Stimulated activated CD8-positive, alpha-beta memory T cell treated with anti-CD3 and anti-CD28 coated beads, Interleukin-7, amount 100 ng/mL, for 4 hours (primary cell): ENCODE data around the gene NOC4L.

Experiments used
- DNase-seq, 2 donors: peaks; one replicate each; pipeline ENCODE4 v3.0.0-alpha.2; 2020; ENCODE audit warnings: low read depth in 2 of 2

NOC4L gene

GRCh38 chr12:132197581-132198354 lies 53.5 kb downstream of the NOC4L start:
- DNase-seq, result no peak

- DNase-seq, result no peak
Observed at GRCh38 chr12:132199101-132199500, 54.8 kb downstream of the NOC4L start.

- no peak for DNase-seq
Observed at GRCh38 chr12:132199526-132200319, 55.5 kb downstream of the NOC4L start.

- DNase-seq, result no peak
Observed at GRCh38 chr12:132200800-132201199, 56.5 kb downstream of the NOC4L start.

GRCh38 chr12:132201391-132202120 lies 57.3 kb downstream of the NOC4L start:
- no peak for DNase-seq
